Measurements from ENCODE around the gene OLIG2. TPM values are rescaled to one million over a fixed set of nuclear protein-coding genes. Genes with fewer than 3 reads are reported as not detected.

Gene OLIG2
- total RNA-seq, 1 experiment from 2014 or later, result not detected

DNA sequence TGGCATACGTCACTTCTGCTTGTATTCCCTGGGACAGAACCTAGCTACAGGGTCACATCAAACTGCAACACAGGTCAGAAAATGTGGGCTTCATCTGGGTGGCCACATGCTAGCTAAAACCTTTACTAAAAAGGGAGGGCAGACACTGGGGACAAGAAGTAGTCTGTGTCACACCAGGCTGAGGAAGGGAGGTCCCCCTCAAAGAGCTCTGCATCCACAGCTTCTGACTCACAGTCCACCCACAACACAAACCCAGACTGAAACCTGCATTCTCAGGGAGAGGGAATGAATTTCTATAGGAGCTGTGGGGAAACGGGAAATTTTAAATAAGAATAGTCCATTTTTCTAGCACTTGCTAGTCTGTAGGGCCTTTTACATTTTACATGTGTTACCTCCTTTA is 16.2 kb downstream of the OLIG2 start:
- Histone ChIP-seq H3K4me3 (replicated peaks in 1 of 2; ENCODE audit: low read depth in 1 of 2, low read length in 2 of 2) (no peak overlapping the region), H3K9ac (ENCODE audit: low read length) (no peak overlapping the region), H3K36me3 (ENCODE audit: control insufficient read depth in 1 of 2, insufficient read depth in 2 of 2, low read length in 2 of 2) (no peaks in the 10 kb centered on the region), H4K20me1 (ENCODE audit: insufficient read depth) (no peaks in the 10 kb centered on the region), H3K4me1 (ENCODE audit: control insufficient read depth in 1 of 2, insufficient read depth in 2 of 2, low read length in 2 of 2) (peaks cover 9 to 17% of the 10 kb centered on the region in 2 experiments), H3K9me3 (ENCODE audit: control insufficient read depth in 1 of 2, insufficient read depth in 1 of 2, low read depth in 1 of 2, low read length in 2 of 2) (no peaks in the 10 kb centered on the region), H2AFZ (ENCODE audit: low read depth, low read length, poor library complexity, severe bottlenecking) (no peak overlapping the region), H3K27ac (ENCODE audit: low read depth, low read length) (no peak overlapping the region), H3K4me2 (ENCODE audit: low read length) (no peak overlapping the region), H3K9me2 (ENCODE audit: insufficient read depth) (no peaks in the 10 kb centered on the region), H3K79me2 (ENCODE audit: insufficient read depth, low read length) (no peaks in the 10 kb centered on the region), H3K27me3 (ENCODE audit: insufficient read depth, low read length) (peaks cover 23% of the 10 kb centered on the region; the same call in 1 of the 2 replicates)
- no peak for TF ChIP-seq TCF7L2 (IDR thresholded peaks at IDR 0.05; ENCODE audit: borderline replicate concordance, extremely low read depth, insufficient read depth, insufficient read length)
- TF ChIP-seq EGR1 (IDR thresholded peaks at IDR 0.05; ENCODE audit: low read depth), result no peak
- TF ChIP-seq, protein P1, sequence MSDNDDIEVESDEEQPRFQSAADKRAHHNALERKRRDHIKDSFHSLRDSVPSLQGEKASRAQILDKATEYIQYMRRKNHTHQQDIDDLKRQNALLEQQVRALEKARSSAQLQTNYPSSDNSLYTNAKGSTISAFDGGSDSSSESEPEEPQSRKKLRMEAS (IDR thresholded peaks at IDR 0.05), result no peak
- TF ChIP-seq EZH2phosphoT487 (IDR thresholded peaks at IDR 0.05; ENCODE audit: borderline replicate concordance), result no peak
- TF ChIP-seq ELF1 (IDR thresholded peaks at IDR 0.05; ENCODE audit: borderline replicate concordance, low read depth), result no peak
- TF ChIP-seq JUND (IDR thresholded peaks at IDR 0.05), result no peak
- TF ChIP-seq POLR2A (IDR thresholded peaks at IDR 0.05; ENCODE audit: borderline replicate concordance, extremely low read depth, insufficient read depth, insufficient read length), result no peak
- no peak for TF ChIP-seq SIN3A (IDR thresholded peaks at IDR 0.05; ENCODE audit: low read depth)
- no peak for TF ChIP-seq CEBPB (IDR thresholded peaks at IDR 0.05; ENCODE audit: low read depth)
- no peak for TF ChIP-seq SP1 (IDR thresholded peaks at IDR 0.05; ENCODE audit: low read depth)
- TF ChIP-seq ZNF274 (IDR thresholded peaks at IDR 0.05; ENCODE audit: low read depth, low read length), result no peak
- TF ChIP-seq, protein P2, sequence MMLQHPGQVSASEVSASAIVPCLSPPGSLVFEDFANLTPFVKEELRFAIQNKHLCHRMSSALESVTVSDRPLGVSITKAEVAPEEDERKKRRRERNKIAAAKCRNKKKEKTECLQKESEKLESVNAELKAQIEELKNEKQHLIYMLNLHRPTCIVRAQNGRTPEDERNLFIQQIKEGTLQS (IDR thresholded peaks at IDR 0.05), result no peak
- TF ChIP-seq YY1 (IDR thresholded peaks at IDR 0.05; ENCODE audit: extremely low read depth, insufficient replicate concordance, low read depth, low read length), result no peak
- TF ChIP-seq, protein P3, sequence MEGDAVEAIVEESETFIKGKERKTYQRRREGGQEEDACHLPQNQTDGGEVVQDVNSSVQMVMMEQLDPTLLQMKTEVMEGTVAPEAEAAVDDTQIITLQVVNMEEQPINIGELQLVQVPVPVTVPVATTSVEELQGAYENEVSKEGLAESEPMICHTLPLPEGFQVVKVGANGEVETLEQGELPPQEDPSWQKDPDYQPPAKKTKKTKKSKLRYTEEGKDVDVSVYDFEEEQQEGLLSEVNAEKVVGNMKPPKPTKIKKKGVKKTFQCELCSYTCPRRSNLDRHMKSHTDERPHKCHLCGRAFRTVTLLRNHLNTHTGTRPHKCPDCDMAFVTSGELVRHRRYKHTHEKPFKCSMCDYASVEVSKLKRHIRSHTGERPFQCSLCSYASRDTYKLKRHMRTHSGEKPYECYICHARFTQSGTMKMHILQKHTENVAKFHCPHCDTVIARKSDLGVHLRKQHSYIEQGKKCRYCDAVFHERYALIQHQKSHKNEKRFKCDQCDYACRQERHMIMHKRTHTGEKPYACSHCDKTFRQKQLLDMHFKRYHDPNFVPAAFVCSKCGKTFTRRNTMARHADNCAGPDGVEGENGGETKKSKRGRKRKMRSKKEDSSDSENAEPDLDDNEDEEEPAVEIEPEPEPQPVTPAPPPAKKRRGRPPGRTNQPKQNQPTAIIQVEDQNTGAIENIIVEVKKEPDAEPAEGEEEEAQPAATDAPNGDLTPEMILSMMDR (IDR thresholded peaks at IDR 0.05 in 2 of 3, conservative IDR thresholded peaks at IDR 0.05 in 1 of 3; ENCODE audit: borderline replicate concordance in 1 of 3, insufficient read depth in 1 of 3, low read depth in 2 of 3, low read length in 2 of 3), result no peak
- TF ChIP-seq ZBTB33 (IDR thresholded peaks at IDR 0.05; ENCODE audit: extremely low read depth, insufficient replicate concordance, low read length), result no peak
- TF ChIP-seq EZH2 (IDR thresholded peaks at IDR 0.05), result no peak
- TF ChIP-seq CBX3 (IDR thresholded peaks at IDR 0.05; ENCODE audit: low read depth), result no peak
- POLR2A ChIA-PET, result no interaction called here
- ATAC-seq (no peak), DNase-seq (ENCODE audit: low read depth, low spot score) (no peak)
- intact Hi-C loops (cut with micrococcal nuclease), result no loop called here
- RAD21 ChIA-PET (ENCODE audit: low non-redundant PET in 1 of 2, low total read pairs in 2 of 2, uncharacterized antibody in 2 of 2, unreplicated experiment in 2 of 2), result no interaction called here
- BruUV-seq (replicated peaks), result no TSS peak
- CTCF ChIA-PET, result no interaction called here
